Measurements from ENCODE around the gene HMOX2.

- TF ChIP-seq, protein P1, sequence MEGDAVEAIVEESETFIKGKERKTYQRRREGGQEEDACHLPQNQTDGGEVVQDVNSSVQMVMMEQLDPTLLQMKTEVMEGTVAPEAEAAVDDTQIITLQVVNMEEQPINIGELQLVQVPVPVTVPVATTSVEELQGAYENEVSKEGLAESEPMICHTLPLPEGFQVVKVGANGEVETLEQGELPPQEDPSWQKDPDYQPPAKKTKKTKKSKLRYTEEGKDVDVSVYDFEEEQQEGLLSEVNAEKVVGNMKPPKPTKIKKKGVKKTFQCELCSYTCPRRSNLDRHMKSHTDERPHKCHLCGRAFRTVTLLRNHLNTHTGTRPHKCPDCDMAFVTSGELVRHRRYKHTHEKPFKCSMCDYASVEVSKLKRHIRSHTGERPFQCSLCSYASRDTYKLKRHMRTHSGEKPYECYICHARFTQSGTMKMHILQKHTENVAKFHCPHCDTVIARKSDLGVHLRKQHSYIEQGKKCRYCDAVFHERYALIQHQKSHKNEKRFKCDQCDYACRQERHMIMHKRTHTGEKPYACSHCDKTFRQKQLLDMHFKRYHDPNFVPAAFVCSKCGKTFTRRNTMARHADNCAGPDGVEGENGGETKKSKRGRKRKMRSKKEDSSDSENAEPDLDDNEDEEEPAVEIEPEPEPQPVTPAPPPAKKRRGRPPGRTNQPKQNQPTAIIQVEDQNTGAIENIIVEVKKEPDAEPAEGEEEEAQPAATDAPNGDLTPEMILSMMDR (IDR thresholded peaks at IDR 0.05): no peak
- no peak for TF ChIP-seq ZFX (IDR thresholded peaks at IDR 0.05; ENCODE audit: borderline replicate concordance)
Measured at GRCh38 chr16:4508806-4509205, 32.6 kb downstream of the HMOX2 start.
